HG03103 (cell line): ENCODE data around the gene USP21.

Experiments
- ATAC-seq: cut with Tn5 transposase; IDR thresholded peaks from one replicate; pipeline ENCODE4 v1.9.1; 2021; ENCODE audit warnings: low read depth; ENCODE audit not compliant: unreplicated experiment

The USP21 gene

GRCh38 chr1:161166669-161167548 lies 7.6 kb downstream of the USP21 start:
- ATAC-seq, result no peak

DNA sequence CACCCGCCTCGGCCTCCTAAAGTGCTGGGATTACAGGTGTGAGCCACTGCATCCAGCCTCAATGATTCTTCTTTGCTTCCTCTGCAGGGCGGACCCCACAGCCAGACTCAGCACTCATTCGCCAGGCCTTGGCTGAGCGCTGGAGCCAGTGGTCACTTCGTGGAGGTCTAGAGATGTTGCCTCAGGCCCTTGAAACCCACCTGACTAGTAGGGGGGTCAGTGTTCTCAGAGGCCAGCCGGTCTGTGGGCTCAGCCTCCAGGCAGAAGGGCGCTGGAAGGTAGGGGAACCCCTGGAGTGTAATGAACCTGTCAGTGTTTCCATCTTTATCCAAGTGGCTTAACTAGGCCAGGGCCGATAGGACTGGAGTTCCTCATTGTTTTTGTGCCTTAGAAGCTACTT lies 9.6 kb downstream of the USP21 start:
- no peak for ATAC-seq

- ATAC-seq, result no peak
Observed at GRCh38 chr1:161171191-161171590, 11.9 kb downstream of the USP21 start.

- ATAC-seq, result no peak
Observed at GRCh38 chr1:161171696-161172095, 12.4 kb downstream of the USP21 start.

DNA sequence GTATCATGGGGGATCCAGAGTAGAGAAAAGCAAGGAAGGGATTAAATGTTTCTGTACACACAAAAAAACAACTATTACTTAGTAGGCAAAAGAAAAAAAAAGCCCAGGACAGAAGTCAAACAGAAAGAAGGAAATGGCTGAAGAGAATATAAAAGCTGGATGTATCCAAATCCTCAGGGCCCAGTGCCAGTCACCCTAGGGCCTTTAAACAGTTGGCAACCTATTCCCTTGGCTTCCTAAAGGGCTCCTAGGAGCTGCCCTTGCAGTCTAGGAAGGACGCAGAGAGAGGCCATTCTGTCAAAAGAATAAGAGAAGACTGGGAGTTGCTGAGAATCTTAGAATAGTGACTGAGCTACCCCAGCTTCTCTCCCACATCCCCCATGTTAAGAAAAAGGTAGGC lies 13.0 kb downstream of the USP21 start:
- no peak for ATAC-seq

GRCh38 chr1:161172776-161173376 lies 13.6 kb downstream of the USP21 start:
- ATAC-seq, result no peak

DNA sequence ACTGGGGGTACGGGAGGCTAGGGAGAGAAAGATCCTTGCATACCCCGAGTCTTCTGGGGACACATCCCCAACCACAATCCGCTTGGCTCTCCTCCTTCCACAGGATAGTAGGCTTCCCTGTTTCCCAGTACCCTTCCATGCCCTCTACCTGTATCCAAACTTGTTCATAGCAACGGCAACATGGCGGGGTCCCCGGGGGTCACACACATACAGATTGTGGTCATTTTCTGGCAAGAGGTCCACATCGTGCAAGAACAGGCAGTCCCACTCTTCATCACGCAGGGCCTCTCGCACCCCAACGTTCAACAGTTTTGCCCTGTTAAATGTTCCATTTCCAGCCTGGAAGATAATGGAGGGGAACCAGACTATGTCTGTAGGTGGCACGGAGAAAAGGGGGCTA lies 14.4 kb downstream of the USP21 start:
- ATAC-seq, result no peak

- ATAC-seq, result no peak
Observed at GRCh38 chr1:161174911-161175310, 15.6 kb downstream of the USP21 start.

DNA sequence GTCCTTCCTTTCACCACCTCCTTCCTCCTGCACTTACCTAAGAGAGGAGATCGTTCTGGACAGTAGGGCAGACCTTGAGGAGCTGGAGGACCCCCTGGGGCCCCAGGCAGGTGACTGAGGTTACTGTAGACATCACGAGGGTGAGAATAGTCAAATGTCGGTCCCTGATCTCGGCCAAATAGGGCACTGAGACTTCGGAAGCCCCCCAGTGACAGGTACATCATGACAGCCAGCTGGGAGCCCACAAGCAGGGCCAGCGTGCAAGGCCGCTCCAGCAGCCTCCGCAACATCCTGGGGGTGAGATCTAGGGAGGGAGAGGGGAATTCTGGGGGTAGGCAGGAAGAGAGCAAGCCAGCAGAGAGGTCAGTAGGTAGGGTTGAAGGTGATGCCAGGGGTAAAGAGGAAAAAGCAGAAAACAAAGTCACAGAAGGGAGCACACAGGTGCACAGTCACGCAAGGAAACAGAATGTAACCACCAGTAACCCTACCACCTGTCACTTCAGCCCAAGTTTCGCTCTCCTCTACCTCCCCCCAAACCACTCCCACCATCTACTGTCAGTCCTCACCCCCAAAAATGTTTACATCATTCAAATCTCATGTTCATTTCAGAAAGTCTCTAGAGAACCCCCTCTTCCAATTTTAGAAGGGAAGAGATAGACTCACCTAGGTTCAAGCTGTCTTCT lies 16.6 kb downstream of the USP21 start:
- no peak for ATAC-seq

DNA sequence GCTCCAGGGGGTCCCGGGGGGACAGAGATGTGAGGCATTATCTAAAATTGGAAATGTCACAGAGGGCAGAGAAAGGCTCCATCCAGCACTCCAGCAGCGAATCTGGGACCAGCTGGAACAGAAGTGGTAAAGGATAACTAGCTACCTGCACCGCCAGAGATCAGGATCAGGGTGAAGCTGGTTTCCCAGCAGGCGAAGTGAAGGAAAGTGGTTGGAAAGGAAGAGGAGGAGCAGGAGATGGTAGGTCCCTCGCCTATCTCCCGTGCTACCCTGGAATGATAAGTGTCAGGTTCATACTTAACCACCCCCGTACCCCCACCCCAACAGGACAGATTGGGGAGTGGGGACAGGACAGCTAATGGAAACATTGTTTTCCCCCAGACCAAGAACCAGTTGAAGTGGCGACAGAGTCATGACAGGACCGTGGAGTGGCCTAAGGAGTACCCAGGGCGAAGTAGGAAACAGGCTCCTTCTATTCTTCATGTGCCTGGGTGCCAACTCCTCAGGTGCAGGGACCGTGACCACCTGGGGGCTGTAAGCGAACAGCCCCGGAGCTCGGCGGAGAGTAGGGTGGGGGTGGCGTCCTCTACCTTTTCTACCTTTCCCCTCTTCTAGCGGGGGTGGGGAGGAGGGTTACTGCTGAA lies 17.3 kb downstream of the USP21 start:
- ATAC-seq, result no peak

DNA sequence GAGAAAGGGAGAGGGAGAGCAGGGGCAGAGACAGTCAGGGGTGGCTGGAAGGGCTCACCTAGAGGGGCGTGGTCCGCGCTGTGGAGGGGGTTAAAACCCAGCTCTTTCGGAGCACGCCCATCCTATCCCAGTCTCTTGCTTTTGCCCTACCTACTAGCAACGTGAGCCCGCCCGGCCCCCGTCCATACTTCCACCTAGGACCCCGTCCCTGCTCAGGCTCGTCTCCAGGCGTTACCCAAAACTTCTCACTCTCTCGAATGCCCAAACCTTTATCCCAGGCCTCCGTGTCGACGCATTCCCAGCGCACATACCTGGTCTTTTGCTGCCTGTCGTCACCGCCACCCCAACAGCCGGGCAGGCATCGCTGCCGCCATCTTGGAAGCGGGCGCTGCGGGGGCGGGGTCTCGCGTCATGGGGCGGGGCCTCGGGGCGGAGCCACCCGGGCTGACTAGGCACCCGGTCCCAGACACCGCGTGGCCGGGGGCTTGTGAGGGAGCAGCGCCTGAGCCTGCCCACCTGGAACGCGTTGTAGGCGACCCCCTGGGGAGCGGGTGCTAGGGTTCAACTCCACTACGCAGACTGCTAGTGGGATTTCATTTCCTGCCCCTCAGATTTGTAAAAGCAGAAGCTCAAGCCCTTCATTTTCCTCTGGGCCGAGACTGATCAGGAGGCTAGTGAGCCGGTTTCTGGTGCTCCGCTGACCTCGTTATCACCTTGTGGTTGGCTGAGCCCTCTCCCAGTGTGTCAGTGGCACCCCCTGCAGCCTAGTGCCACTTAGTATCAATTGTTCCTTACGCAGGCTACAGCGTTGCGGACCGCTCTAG lies 18.0 kb downstream of the USP21 start, which contains the start of gene B4GALT3:
Gene B4GALT3, minus strand, starts transcription at position 396 of the 824 bp plus-strand sequence. CDS start 1,447 bp downstream, outside the sequence.
- ATAC-seq, result peak; percentile 66

DNA sequence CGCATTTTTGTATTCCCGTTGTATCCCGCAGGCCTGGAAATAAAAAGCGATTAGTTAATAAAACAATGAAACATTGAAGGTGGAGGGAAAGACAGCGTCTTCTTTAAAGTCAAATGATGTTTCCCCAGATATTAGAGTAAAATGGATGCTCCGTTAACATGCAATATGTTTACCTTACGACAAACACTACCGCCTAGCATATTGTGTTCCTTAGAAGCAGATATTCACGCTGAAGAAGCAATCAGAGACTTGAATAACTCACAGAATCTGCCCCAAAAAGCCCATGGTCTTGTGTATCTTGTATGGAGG lies 18.6 kb downstream of the USP21 start:
- no peak for ATAC-seq

DNA sequence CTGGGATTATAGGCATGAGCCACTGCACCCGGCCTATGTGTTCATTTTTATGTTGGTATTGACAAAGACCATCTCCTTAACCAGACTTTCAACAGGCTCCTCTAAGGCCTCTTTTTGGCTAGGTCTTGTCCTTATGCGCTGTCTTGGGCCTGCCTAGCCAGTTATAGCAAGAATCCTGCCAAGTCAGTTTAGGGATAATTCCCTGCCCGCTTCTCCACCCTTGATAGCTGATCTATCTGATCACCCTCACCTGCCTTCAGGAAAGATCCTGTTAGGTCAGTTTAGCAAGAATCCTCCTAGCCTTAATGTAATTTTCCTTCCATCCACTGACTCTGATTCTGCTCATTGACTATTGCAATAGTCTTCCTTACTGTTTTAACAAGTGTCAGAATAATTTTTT lies 20.4 kb downstream of the USP21 start:
- ATAC-seq, result no peak

DNA sequence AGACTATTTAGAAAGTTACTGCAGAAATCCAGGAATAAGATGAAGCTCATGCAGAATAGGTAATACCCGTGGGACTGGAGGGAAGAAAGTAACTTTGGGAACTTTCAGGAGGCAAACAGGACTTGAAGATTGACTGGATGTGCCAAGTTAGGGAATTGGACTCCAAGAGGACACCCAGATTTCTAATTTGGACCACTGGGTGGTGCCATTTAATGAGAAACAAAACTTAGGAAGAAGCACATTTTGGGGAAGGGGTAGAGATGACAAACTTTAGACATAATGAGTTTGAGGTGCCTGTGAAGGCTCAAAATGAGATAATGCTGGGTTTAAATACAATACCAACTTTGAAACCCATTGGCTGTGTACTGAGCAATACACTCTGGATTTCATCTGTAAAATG lies 21.3 kb downstream of the USP21 start:
- no peak for ATAC-seq

GRCh38 chr1:161182214-161182613 lies 22.9 kb downstream of the USP21 start:
- ATAC-seq, result peak; percentile 34

- ATAC-seq, result peak; percentile 48
Observed at GRCh38 chr1:161185282-161185682, 26.0 kb downstream of the USP21 start.

GRCh38 chr1:161185732-161186311 lies 26.5 kb downstream of the USP21 start:
- ATAC-seq, result no peak

- no peak for ATAC-seq
Observed at GRCh38 chr1:161187311-161187710, 28.0 kb downstream of the USP21 start.

DNA sequence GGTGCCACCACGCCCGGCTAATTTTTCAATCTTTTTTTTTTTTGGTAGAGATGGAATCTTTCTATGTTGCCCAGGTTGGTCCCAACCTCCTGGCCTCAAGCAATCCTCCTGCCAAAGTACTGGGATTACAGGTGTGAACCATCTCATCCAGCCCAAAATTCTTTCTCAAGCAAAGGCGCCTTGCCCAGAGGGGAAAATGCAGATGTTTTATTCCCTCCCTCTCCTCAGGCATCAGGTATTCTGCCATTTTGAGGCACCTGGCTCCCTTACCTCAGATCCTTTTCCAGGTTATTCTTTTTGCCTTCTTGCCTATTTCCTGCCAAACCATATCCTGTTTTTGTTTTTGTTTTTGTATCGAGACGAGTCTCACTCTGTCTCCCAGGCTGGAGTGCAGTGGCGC lies 29.1 kb downstream of the USP21 start:
- ATAC-seq, result no peak

GRCh38 chr1:161189036-161189435 lies 29.7 kb downstream of the USP21 start:
- ATAC-seq, result no peak
